Mesenchymal stem cell (in vitro differentiated cells and primary cell): ENCODE results near the gene CARD11.

Experiments used
- DNase-seq: peaks from one replicate; pipeline ENCODE4 v3.0.0-alpha.2; 2013
- H2AFZ ChIP-seq: one replicate; pipeline ENCODE4 v1.6.1; 2013; ENCODE audit warnings: low read depth, mild to moderate bottlenecking, control low read depth, inconsistent platforms, low read length, moderate library complexity
- H2AK5ac ChIP-seq: 2 replicates; pipeline ENCODE4 v1.6.1; 2013; ENCODE audit warnings: low read length, moderate library complexity, mild to moderate bottlenecking, inconsistent platforms; ENCODE audit not compliant: severe bottlenecking
- H2BK120ac ChIP-seq: one replicate; pipeline ENCODE4 v1.6.1; 2013; ENCODE audit warnings: low read depth, mild to moderate bottlenecking, inconsistent platforms, low read length, moderate library complexity
- H2BK12ac ChIP-seq, 2 experiments: one replicate each; pipeline ENCODE4 v1.6.1; 2013; ENCODE audit warnings: inconsistent platforms in 2 of 2, low read length in 2 of 2, mild to moderate bottlenecking in 2 of 2, moderate library complexity in 2 of 2, control low read depth in 1 of 2
- H2BK15ac ChIP-seq: one replicate; pipeline ENCODE4 v1.6.1; 2013; ENCODE audit warnings: mild to moderate bottlenecking, low read depth, inconsistent platforms; ENCODE audit not compliant: poor library complexity, severe bottlenecking
- H2BK5ac ChIP-seq: 2 replicates; pipeline ENCODE4 v1.6.1; 2013; ENCODE audit warnings: low read depth, mild to moderate bottlenecking, low read length, control low read depth, inconsistent platforms; ENCODE audit not compliant: poor library complexity, severe bottlenecking
- H3K14ac ChIP-seq, 2 experiments: one replicate each; pipeline ENCODE4 v1.6.1; 2013; ENCODE audit warnings: inconsistent platforms in 2 of 2, low read length in 2 of 2, control low read depth in 1 of 2, mild to moderate bottlenecking in 1 of 2, moderate library complexity in 1 of 2
- H3K18ac ChIP-seq, 2 experiments: one replicate each; pipeline ENCODE4 v1.6.1; 2013; ENCODE audit warnings: inconsistent platforms in 2 of 2, low read length in 2 of 2, control low read depth in 1 of 2, low read depth in 1 of 2, mild to moderate bottlenecking in 1 of 2
- H3K23ac ChIP-seq, 2 experiments: one replicate each; pipeline ENCODE4 v1.6.1; 2013; ENCODE audit warnings: inconsistent platforms in 2 of 2, low read length in 2 of 2, mild to moderate bottlenecking in 2 of 2, moderate library complexity in 2 of 2, control low read depth in 1 of 2
- H3K27ac ChIP-seq: 2 replicates; pipeline ENCODE4 v1.5.1; 2013; ENCODE audit warnings: mild to moderate bottlenecking, moderate library complexity, low read length, control low read depth, inconsistent platforms; ENCODE audit not compliant: poor library complexity, severe bottlenecking
- H3K27me3 ChIP-seq, 2 experiments: 2 replicates each; pipeline versions ENCODE4 v1.6.1 to v1.7.0; 2013; ENCODE audit warnings: low read length in 2 of 2, mild to moderate bottlenecking in 2 of 2, moderate library complexity in 2 of 2, control low read depth in 1 of 2, inconsistent platforms in 1 of 2; ENCODE audit not compliant: control insufficient read depth in 1 of 2, insufficient read depth in 1 of 2
- H3K36me3 ChIP-seq, 2 experiments: 2 replicates each; pipeline versions ENCODE4 v1.6.1 to v1.7.0; 2013; ENCODE audit warnings: low read length in 2 of 2, control low read depth in 1 of 2, inconsistent platforms in 1 of 2, low read depth in 1 of 2, mild to moderate bottlenecking in 1 of 2; ENCODE audit not compliant: insufficient read depth in 2 of 2, control insufficient read depth in 1 of 2
- H3K4ac ChIP-seq, 2 experiments: one replicate each; pipeline ENCODE4 v1.6.1; 2013; ENCODE audit warnings: inconsistent platforms in 2 of 2, low read length in 2 of 2, mild to moderate bottlenecking in 2 of 2, moderate library complexity in 2 of 2, control low read depth in 1 of 2, low read depth in 1 of 2
- H3K4me1 ChIP-seq: 2 replicates; pipeline ENCODE4 v1.6.1; 2013; ENCODE audit warnings: low read depth, low read length, control low read depth; ENCODE audit not compliant: control insufficient read depth, insufficient read depth
- H3K4me2 ChIP-seq: 2 replicates; pipeline ENCODE4 v1.6.1; 2013; ENCODE audit warnings: low read length, mild to moderate bottlenecking, inconsistent platforms; ENCODE audit not compliant: poor library complexity, severe bottlenecking
- H3K4me3 ChIP-seq, 2 experiments: 2 replicates each; pipeline versions ENCODE4 v1.5.1 to v1.7.0; 2013; ENCODE audit warnings: low read length in 2 of 2, mild to moderate bottlenecking in 2 of 2, control low read depth in 1 of 2, low read depth in 1 of 2; ENCODE audit not compliant: insufficient read depth in 1 of 2
- H3K79me1 ChIP-seq: replicated peaks from 2 replicates; pipeline ENCODE4 v1.6.1; 2013; ENCODE audit warnings: mild to moderate bottlenecking, control low read depth, low read length, inconsistent platforms; ENCODE audit not compliant: poor library complexity, severe bottlenecking
- H3K9ac ChIP-seq: 2 replicates; pipeline ENCODE4 v1.7.0; 2013; ENCODE audit warnings: mild to moderate bottlenecking, low read length, moderate library complexity
- H3K9me3 ChIP-seq: 2 replicates; pipeline ENCODE4 v1.7.0; 2013; ENCODE audit warnings: mild to moderate bottlenecking, low read length; ENCODE audit not compliant: control insufficient read depth
- H4K8ac ChIP-seq: one replicate; pipeline ENCODE4 v1.6.1; 2013; ENCODE audit warnings: inconsistent platforms, mild to moderate bottlenecking, low read length, moderate library complexity
- H4K91ac ChIP-seq: one replicate; pipeline ENCODE4 v1.6.1; 2013; ENCODE audit warnings: mild to moderate bottlenecking, low read length, inconsistent platforms
- WGBS: methylation state at CpG from one replicate; pipeline ENCODE4 v1.1.7; 2013; ENCODE audit warnings: mixed read lengths; 5-methylcytosine and 5-hydroxymethylcytosine counted together

CARD11 gene

DNA sequence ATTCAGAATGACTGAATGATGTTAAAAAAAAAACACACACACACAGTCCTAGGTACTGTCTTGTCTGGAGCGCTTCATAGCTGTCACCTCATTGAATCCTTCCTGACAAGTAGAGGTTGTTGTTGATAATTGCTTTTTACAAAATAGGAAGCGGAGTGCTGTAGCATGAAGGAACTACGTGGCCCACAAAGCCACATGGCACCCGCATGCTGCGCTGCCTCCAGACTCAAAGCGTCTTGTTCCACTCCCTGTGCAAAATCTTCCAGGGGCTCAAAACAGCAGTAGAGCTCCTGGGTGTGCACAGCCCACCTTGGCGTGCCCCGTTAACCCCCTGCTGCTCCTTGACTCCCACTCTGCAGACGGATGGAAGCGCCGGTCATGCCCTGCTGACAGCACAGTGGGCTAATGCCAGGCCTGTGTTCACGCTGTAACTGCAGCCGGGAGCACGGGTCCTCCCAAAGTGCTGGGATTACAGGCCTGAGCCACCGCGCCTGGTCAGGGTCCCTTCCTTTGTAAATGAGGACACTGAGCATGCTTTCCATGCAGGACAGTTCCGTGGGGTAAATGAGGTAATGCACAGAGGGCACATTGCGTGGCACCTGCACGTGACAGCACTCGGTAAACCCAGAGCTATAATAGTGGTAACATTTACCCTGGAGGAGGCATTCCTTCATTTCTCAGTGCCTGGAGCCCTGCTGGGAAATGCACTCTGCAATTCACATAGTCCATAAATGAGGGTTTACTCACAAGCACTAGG is 108.5 kb downstream of the CARD11 start:
- no peak for DNase-seq
- Histone ChIP-seq H2AFZ (no peak overlapping the region), H3K27me3 (peaks cover 27 to 33% of the 10 kb centered on the region in 2 experiments), H3K4me3 (no peak overlapping the region), H2BK15ac (no peak overlapping the region), H3K18ac (no peak overlapping the region), H2BK5ac (no peak overlapping the region), H3K27ac (no peak overlapping the region), H3K79me1 (no peaks in the 10 kb centered on the region), H3K4ac (no peak overlapping the region), H3K9me3 (no peaks in the 10 kb centered on the region), H4K8ac (no peak overlapping the region), H3K9ac (no peak overlapping the region), H2BK120ac (no peak overlapping the region), H2AK5ac (no peak overlapping the region), H3K14ac (no peak overlapping the region), H4K91ac (no peak overlapping the region), H3K23ac (no peak overlapping the region), H3K36me3 (no peaks in the 10 kb centered on the region), H2BK12ac (no peak overlapping the region), H3K4me2 (no peak overlapping the region), H3K4me1 (peaks cover 10% of the 10 kb centered on the region)
- 95% methylated on average over 20 of the region's 20 CpGs for WGBS

DNA sequence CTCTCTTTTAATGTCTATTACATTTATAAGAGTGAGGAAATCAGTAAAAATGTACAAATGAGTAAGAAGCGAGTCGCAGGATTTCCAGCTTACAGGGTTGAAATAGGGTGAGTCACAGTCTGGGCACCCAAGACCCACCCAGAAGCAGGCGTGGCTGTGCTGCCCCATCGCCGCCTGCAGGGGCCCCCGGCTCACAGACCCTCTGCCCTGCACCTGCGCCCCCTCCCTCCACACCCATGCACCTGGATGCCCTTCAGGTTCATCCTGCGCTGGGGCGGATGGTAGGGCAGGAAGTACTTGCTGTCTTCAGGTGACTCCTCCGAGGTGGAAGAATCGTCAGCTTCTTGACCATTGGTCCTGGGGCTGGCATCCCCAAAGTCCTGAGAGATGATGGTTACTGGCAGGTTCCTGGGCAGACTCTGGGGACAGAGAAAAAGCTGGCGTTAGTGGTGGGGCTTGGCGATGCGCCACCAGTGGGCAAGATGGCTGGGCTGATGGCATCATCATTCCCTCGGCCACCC is 109.4 kb downstream of the CARD11 start:
- Histone ChIP-seq H3K23ac (no peak overlapping the region), H3K4ac (no peak overlapping the region), H3K79me1 (no peaks in the 10 kb centered on the region), H2BK120ac (no peak overlapping the region), H3K9me3 (no peaks in the 10 kb centered on the region), H3K9ac (no peak overlapping the region), H3K4me2 (no peak overlapping the region), H4K8ac (no peak overlapping the region), H3K4me1 (peaks cover 10% of the 10 kb centered on the region), H2BK5ac (no peak overlapping the region), H2BK12ac (no peak overlapping the region), H3K27ac (no peak overlapping the region), H3K18ac (no peak overlapping the region), H3K27me3 (peaks cover 23 to 35% of the 10 kb centered on the region in 2 experiments), H3K36me3 (no peaks in the 10 kb centered on the region), H2BK15ac (no peak overlapping the region), H3K4me3 (no peak overlapping the region), H2AFZ (no peak overlapping the region), H4K91ac (no peak overlapping the region), H3K14ac (peak overlapping the region in 1 of 2 experiments; percentile 37), H2AK5ac (no peak overlapping the region)
- DNase-seq: peak; percentile 56
- 65% methylated on average over 15 of the region's 15 CpGs for WGBS

DNA sequence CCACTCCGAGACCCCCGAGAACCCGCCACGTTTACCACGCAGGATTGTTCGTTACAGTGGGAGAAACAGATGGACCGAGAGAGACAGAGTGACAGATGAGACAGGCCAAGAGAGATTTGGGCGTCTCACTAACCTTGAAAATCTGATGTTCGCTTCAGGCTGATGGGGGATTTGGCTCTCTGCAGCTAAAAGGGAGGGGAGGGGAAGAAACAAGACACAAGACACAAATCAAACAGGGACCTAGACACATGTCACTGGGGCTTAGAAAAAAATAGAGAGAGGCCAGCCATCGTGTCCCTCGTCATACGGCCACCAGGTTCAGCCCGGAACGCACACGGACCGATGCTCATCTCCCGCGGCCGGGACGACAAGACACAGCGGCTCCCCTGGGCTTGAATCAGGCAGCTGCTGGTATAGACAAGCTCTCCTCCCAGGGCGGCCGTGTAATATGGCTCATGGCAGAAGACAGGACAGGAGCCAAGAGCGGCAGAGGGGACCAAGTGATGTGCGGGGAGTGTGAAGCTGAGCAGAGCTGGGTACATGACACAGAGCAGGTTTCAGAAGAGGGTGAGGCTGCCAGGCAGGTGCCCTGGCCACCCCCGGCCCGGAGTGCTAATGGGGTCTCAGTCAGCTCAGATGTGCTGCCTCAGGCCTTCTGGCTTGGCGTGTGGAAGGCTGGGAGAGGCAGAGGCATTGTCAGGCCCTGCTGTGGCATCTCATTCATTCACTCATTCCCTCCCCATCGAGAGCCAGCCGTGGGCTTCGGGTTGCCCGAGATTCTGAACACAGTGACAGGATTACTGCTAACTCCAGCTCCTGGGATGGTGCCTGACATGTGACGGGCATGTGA is 111.0 kb downstream of the CARD11 start:
- no peak overlapping the region for H2AK5ac ChIP-seq
- no peak overlapping the region for H3K4me3 ChIP-seq
- H2BK120ac ChIP-seq: no peak overlapping the region
- no peak overlapping the region for H3K4ac ChIP-seq
- no peak overlapping the region for H3K23ac ChIP-seq
- no peak overlapping the region for H2BK5ac ChIP-seq
- peaks cover 10% of the 10 kb centered on the region for H3K4me1 ChIP-seq
- no peak overlapping the region for H3K18ac ChIP-seq
- H4K91ac ChIP-seq: no peak overlapping the region
- H3K27ac ChIP-seq: no peak overlapping the region
- no peak for DNase-seq
- no peaks in the 10 kb centered on the region for H3K9me3 ChIP-seq
- no peak overlapping the region for H2BK12ac ChIP-seq
- no peak overlapping the region for H4K8ac ChIP-seq
- H3K9ac ChIP-seq: no peak overlapping the region
- no peaks in the 10 kb centered on the region for H3K36me3 ChIP-seq
- H3K14ac ChIP-seq: no peak overlapping the region
- no peak overlapping the region for H2BK15ac ChIP-seq
- no peak overlapping the region for H2AFZ ChIP-seq
- H3K4me2 ChIP-seq: no peak overlapping the region
- 91% methylated on average over 28 of the region's 33 CpGs for WGBS
- no peaks in the 10 kb centered on the region for H3K79me1 ChIP-seq
- H3K27me3 ChIP-seq: peaks cover 12 to 44% of the 10 kb centered on the region in 2 experiments

DNA sequence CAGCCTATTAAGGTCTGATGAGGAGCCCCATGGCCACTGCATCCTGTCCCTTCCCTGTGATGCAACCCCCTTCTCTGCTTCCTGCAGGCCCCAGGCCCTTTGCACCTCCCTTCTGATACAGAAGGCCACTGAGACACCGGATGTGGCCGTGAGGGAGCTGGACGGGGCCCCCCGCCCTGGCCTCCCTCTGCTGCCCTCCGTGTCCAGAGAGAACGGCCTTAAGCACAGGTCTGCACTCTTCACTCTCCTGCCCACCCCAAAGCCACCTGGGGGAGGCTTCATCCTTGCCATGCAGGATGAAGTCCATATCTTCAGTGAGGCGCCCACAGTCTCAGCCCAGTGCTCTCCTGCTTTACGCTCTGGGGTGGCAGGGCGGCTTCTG is 112.6 kb downstream of the CARD11 start:
- H3K23ac ChIP-seq: no peak overlapping the region
- H3K4me1 ChIP-seq: peaks cover 10% of the 10 kb centered on the region
- WGBS: 91% methylated on average over 9 of the region's 9 CpGs
- no peaks in the 10 kb centered on the region for H3K9me3 ChIP-seq
- H3K9ac ChIP-seq: no peak overlapping the region
- H2BK15ac ChIP-seq: no peak overlapping the region
- no peak overlapping the region for H2AFZ ChIP-seq
- H3K36me3 ChIP-seq: no peaks in the 10 kb centered on the region
- H3K4me2 ChIP-seq: no peak overlapping the region
- H3K4ac ChIP-seq: no peak overlapping the region
- no peaks in the 10 kb centered on the region for H3K79me1 ChIP-seq
- no peak overlapping the region for H2AK5ac ChIP-seq
- H3K27ac ChIP-seq: no peak overlapping the region
- H2BK120ac ChIP-seq: no peak overlapping the region
- no peak overlapping the region for H3K4me3 ChIP-seq
- no peak overlapping the region for H2BK5ac ChIP-seq
- no peak for DNase-seq
- H3K14ac ChIP-seq: no peak overlapping the region
- no peak overlapping the region for H2BK12ac ChIP-seq
- no peak overlapping the region for H4K8ac ChIP-seq
- peaks cover 10 to 43% of the 10 kb centered on the region in 2 experiments for H3K27me3 ChIP-seq
- H3K18ac ChIP-seq: no peak overlapping the region
- no peak overlapping the region for H4K91ac ChIP-seq
